Adrenal gland (tissue), 5 donors: ENCODE results near the gene IDH3G.

ENCODE experiments used
- CTCF ChIP-seq, 6 experiments: fragments of 450-650 bp in 4 of 6; fragments of 200-600 bp in 2 of 6; sonication (generic) in 1 of 6; IDR thresholded peaks; 1 replicate in 5 of 6; 2 replicates in 1 of 6; pipeline versions ENCODE4 v1.5.1 to v1.8.0; 2016 to 2021; ENCODE audit warnings: antibody characterized with exemption in 6 of 6, mild to moderate bottlenecking in 2 of 6, moderate library complexity in 1 of 6
- POLR2A ChIP-seq, 2 donors: fragments of 450-650 bp; IDR thresholded peaks; one replicate each; pipeline ENCODE4 v1.6.1; 2017; ENCODE audit warnings: antibody characterized with exemption in 2 of 2, mild to moderate bottlenecking in 2 of 2, moderate library complexity in 1 of 2
- donor health status: DM: no; HTN: no; CAD: no.

GRCh38 chrX:153821066-153821465 is 26.9 kb upstream of the IDH3G start:
- no peak for TF ChIP-seq CTCF (IDR thresholded peaks at IDR 0.05)
- TF ChIP-seq POLR2A (IDR thresholded peaks at IDR 0.05): no peak
